ENCODE measurements around the gene KLK13.

KLK13 gene

DNA sequence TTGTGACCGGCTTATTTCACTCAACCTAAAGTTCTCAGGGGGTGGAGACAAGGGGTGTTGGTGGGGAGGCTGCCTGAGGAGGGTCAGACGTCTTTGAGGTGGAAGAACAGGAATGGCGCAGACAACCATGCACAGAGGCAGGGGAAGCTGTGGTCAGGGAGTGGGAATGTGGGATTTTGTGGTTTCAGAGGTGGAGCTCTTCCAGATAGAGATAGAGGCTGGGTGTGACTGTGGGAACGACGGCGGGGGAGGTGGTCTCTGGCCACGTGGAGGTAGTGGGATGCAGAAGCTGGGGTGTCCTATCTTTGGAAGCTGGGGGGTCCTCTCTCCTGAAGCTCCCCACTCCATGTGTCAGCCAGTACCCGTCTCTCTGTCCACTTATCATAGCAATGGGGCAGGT, 25.6 kb upstream of the KLK13 start:
- TF ChIP-seq TAF1 (IDR thresholded peaks at IDR 0.05; ENCODE audit: borderline replicate concordance, insufficient read depth, low read length) (no peak), SIN3A (IDR thresholded peaks at IDR 0.05; ENCODE audit: borderline replicate concordance, insufficient read depth, low read length) (no peak), POLR2AphosphoS5 (IDR thresholded peaks at IDR 0.05; ENCODE audit: low read depth, low read length) (no peak), FOXP2 (optimal IDR thresholded peaks at IDR 0.05; ENCODE audit: borderline replicate concordance, extremely low read depth, extremely low read length, insufficient read depth) (no peak)
- TF ChIP-seq, protein P1, sequence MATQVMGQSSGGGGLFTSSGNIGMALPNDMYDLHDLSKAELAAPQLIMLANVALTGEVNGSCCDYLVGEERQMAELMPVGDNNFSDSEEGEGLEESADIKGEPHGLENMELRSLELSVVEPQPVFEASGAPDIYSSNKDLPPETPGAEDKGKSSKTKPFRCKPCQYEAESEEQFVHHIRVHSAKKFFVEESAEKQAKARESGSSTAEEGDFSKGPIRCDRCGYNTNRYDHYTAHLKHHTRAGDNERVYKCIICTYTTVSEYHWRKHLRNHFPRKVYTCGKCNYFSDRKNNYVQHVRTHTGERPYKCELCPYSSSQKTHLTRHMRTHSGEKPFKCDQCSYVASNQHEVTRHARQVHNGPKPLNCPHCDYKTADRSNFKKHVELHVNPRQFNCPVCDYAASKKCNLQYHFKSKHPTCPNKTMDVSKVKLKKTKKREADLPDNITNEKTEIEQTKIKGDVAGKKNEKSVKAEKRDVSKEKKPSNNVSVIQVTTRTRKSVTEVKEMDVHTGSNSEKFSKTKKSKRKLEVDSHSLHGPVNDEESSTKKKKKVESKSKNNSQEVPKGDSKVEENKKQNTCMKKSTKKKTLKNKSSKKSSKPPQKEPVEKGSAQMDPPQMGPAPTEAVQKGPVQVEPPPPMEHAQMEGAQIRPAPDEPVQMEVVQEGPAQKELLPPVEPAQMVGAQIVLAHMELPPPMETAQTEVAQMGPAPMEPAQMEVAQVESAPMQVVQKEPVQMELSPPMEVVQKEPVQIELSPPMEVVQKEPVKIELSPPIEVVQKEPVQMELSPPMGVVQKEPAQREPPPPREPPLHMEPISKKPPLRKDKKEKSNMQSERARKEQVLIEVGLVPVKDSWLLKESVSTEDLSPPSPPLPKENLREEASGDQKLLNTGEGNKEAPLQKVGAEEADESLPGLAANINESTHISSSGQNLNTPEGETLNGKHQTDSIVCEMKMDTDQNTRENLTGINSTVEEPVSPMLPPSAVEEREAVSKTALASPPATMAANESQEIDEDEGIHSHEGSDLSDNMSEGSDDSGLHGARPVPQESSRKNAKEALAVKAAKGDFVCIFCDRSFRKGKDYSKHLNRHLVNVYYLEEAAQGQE (IDR thresholded peaks at IDR 0.05; ENCODE audit: insufficient read depth in 1 of 2, low read depth in 2 of 2, low read length in 2 of 2), result no peak

DNA sequence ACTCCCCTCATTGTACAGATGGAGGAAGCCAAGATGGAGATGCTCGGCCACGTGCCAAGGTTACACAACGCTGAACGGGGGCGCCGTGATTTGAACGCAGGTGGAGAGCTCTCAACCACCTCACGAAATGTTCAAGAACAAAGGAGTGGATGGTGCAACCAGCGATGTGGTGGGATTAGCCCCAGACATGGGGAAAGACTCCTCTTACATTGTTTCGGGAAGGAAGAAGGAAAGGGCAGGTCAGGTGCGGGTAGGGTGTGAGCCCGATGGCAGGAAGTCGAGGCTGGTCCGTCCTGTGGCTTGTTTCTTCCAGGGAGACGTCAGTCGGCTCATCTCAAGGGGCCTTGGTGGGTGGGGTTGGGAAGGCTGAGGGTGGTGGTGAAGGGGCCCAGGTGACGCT, 24.9 kb upstream of the KLK13 start:
- TF ChIP-seq FOXP2 (optimal IDR thresholded peaks at IDR 0.05; ENCODE audit: borderline replicate concordance, extremely low read depth, extremely low read length, insufficient read depth) (no peak), POLR2AphosphoS5 (IDR thresholded peaks at IDR 0.05; ENCODE audit: low read depth, low read length) (no peak), SIN3A (IDR thresholded peaks at IDR 0.05; ENCODE audit: borderline replicate concordance, insufficient read depth, low read length) (no peak), TAF1 (IDR thresholded peaks at IDR 0.05; ENCODE audit: borderline replicate concordance, insufficient read depth, low read length) (no peak)
- TF ChIP-seq, protein P1 (IDR thresholded peaks at IDR 0.05; ENCODE audit: insufficient read depth in 1 of 2, low read depth in 2 of 2, low read length in 2 of 2), result no peak

DNA sequence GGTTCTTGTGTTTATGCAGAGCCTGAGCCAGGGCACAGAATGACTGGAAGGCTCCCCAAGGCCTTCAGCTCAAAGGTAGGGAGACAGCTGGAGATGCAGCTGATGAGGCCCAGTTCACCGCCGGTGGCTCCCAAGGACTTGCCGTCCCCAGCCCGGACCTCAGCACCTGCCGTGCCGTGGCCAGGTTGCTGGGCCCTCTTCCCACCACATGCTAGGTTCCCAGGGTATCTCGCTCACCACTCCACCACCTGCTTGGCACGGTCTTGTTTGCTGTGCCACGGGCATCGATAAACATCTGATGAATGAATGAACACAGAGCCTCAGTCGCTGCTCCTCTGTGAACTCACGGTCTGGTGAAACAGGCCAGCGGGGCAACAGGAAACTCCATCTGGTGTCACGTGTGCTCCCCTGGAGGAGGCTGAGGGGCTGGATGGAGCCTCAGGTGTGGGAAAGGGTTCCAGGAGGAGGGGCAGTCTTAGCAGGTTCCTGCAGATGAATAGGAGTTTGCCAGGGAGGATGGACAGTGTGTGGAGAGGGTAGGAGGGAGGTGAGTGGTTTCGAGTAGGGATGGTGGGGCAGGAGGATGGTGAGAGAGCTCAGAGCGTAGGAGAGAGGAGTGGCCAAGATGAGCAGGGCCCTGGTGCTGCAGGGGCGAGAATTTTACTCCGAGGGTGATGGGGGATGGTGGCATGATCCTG, 21.4 kb upstream of the KLK13 start:
- TF ChIP-seq SIN3A (IDR thresholded peaks at IDR 0.05; ENCODE audit: borderline replicate concordance, insufficient read depth, low read length), result no peak
- no peak for TF ChIP-seq TAF1 (IDR thresholded peaks at IDR 0.05; ENCODE audit: borderline replicate concordance, insufficient read depth, low read length)
- no peak for TF ChIP-seq POLR2AphosphoS5 (IDR thresholded peaks at IDR 0.05; ENCODE audit: low read depth, low read length)
- no peak for TF ChIP-seq FOXP2 (optimal IDR thresholded peaks at IDR 0.05; ENCODE audit: borderline replicate concordance, extremely low read depth, extremely low read length, insufficient read depth)
- TF ChIP-seq, protein P1 (IDR thresholded peaks at IDR 0.05; ENCODE audit: insufficient read depth in 1 of 2, low read depth in 2 of 2, low read length in 2 of 2), result no peak

DNA sequence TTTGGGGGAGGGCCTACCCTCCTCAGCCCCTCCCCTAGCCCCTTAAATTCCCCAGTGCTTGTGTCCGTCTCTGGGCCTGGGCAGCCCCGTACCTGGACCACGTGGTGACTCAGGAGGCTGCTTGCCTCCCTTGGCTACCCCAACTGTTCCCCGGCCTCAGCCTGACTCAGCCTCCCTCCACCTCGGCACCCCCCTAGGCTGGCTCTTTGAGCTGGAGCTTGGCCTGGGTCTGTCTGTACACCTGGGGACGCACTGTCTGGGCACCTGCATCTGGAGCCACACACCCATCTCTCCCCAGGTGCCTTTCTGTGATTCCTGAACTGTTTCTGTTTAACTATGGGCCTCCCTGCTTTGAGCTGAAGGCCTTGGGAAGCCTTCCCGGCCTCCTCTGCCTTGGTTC, 19.6 kb upstream of the KLK13 start:
- TF ChIP-seq, protein P1 (IDR thresholded peaks at IDR 0.05; ENCODE audit: insufficient read depth in 1 of 2, low read depth in 2 of 2, low read length in 2 of 2), result no peak
- TF ChIP-seq SIN3A (IDR thresholded peaks at IDR 0.05; ENCODE audit: borderline replicate concordance, insufficient read depth, low read length), result no peak
- no peak for TF ChIP-seq FOXP2 (optimal IDR thresholded peaks at IDR 0.05; ENCODE audit: borderline replicate concordance, extremely low read depth, extremely low read length, insufficient read depth)
- TF ChIP-seq TAF1 (IDR thresholded peaks at IDR 0.05; ENCODE audit: borderline replicate concordance, insufficient read depth, low read length), result no peak
- no peak for TF ChIP-seq POLR2AphosphoS5 (IDR thresholded peaks at IDR 0.05; ENCODE audit: low read depth, low read length)
